Measurements from ENCODE around the gene IFNGR1. TPM values are rescaled to one million over a fixed set of nuclear protein-coding genes. Genes with fewer than 3 reads are reported as not detected.

IFNGR1 gene
- total RNA-seq, 1 donor from 2014 or later = 38.3 TPM

GRCh38 chr6:137188855-137189254 lies 30.3 kb downstream of the IFNGR1 start:
- Histone ChIP-seq H3K4me3 (ENCODE audit: insufficient read depth, low read depth, low read length) (no peak overlapping the region), H3K9me3 (ENCODE audit: insufficient read depth, low read depth, low read length) (peaks cover 7% of the 10 kb centered on the region), H4K20me1 (ENCODE audit: insufficient read depth, low read length) (no peaks in the 10 kb centered on the region), H3K4me2 (ENCODE audit: low read length) (no peak overlapping the region), H3K79me2 (ENCODE audit: insufficient read depth, low read length) (no peaks in the 10 kb centered on the region), H3K27ac (ENCODE audit: low read depth, low read length) (no peak overlapping the region), H3K36me3 (ENCODE audit: insufficient read depth, low read length) (no peaks in the 10 kb centered on the region), H3K9ac (ENCODE audit: low read length) (no peak overlapping the region), H3K4me1 (ENCODE audit: insufficient read depth, low read length) (no peaks in the 10 kb centered on the region), H3K27me3 (ENCODE audit: insufficient read depth, low read length) (no peaks in the 10 kb centered on the region), H2AFZ (ENCODE audit: low read depth, low read length) (no peak overlapping the region)
- H3K27ac Mint-ChIP-seq (ENCODE audit: unreplicated experiment) = no peak overlapping the region
- peak; percentile 3 for DNase-seq (ENCODE audit: low read depth)
- H3K27me3 Mint-ChIP-seq (ENCODE audit: low read depth, unreplicated experiment) = peaks cover 2% of the 10 kb centered on the region
- peaks cover 26% of the 10 kb centered on the region for H3K9me3 Mint-ChIP-seq (ENCODE audit: unreplicated experiment)
- no peaks in the 10 kb centered on the region for H3K4me1 Mint-ChIP-seq (ENCODE audit: low read depth, unreplicated experiment)
- H3K4me3 Mint-ChIP-seq (ENCODE audit: unreplicated experiment) = no peak overlapping the region
- TF ChIP-seq EZH2 (IDR thresholded peaks at IDR 0.05; ENCODE audit: insufficient read depth, low read length) (no peak), CTCF (IDR thresholded peaks at IDR 0.05; ENCODE audit: insufficient read depth, low read depth, low read length) (no peak)
- no peaks in the 10 kb centered on the region for H3K36me3 Mint-ChIP-seq (ENCODE audit: low read depth, unreplicated experiment)
- no peak for FAIRE-seq

GRCh38 chr6:137185290-137185689 lies 33.9 kb downstream of the IFNGR1 start:
- H3K36me3 Mint-ChIP-seq (ENCODE audit: low read depth, unreplicated experiment) = no peaks in the 10 kb centered on the region
- Histone ChIP-seq H3K9ac (ENCODE audit: low read length) (no peak overlapping the region), H3K4me3 (ENCODE audit: insufficient read depth, low read depth, low read length) (no peak overlapping the region), H3K9me3 (ENCODE audit: insufficient read depth, low read depth, low read length) (peaks cover 10% of the 10 kb centered on the region), H2AFZ (ENCODE audit: low read depth, low read length) (no peak overlapping the region), H3K36me3 (ENCODE audit: insufficient read depth, low read length) (no peaks in the 10 kb centered on the region), H4K20me1 (ENCODE audit: insufficient read depth, low read length) (no peaks in the 10 kb centered on the region), H3K27me3 (ENCODE audit: insufficient read depth, low read length) (no peaks in the 10 kb centered on the region), H3K79me2 (ENCODE audit: insufficient read depth, low read length) (no peaks in the 10 kb centered on the region), H3K4me1 (ENCODE audit: insufficient read depth, low read length) (no peaks in the 10 kb centered on the region), H3K27ac (ENCODE audit: low read depth, low read length) (no peak overlapping the region), H3K4me2 (ENCODE audit: low read length) (no peak overlapping the region)
- TF ChIP-seq CTCF (IDR thresholded peaks at IDR 0.05; ENCODE audit: insufficient read depth, low read depth, low read length) = no peak
- no peak for TF ChIP-seq EZH2 (IDR thresholded peaks at IDR 0.05; ENCODE audit: insufficient read depth, low read length)
- H3K4me3 Mint-ChIP-seq (ENCODE audit: unreplicated experiment) = no peak overlapping the region
- H3K27ac Mint-ChIP-seq (ENCODE audit: unreplicated experiment) = no peak overlapping the region
- FAIRE-seq (no peak), DNase-seq (ENCODE audit: low read depth) (no peak)
- peaks cover 2% of the 10 kb centered on the region for H3K27me3 Mint-ChIP-seq (ENCODE audit: low read depth, unreplicated experiment)
- H3K4me1 Mint-ChIP-seq (ENCODE audit: low read depth, unreplicated experiment) = no peaks in the 10 kb centered on the region
- peaks cover 38% of the 10 kb centered on the region for H3K9me3 Mint-ChIP-seq (ENCODE audit: unreplicated experiment)

- Histone ChIP-seq H3K79me2 (ENCODE audit: insufficient read depth, low read length) (no peaks in the 10 kb centered on the region), H3K27me3 (ENCODE audit: insufficient read depth, low read length) (no peaks in the 10 kb centered on the region), H3K27ac (ENCODE audit: low read depth, low read length) (no peak overlapping the region), H3K4me3 (ENCODE audit: insufficient read depth, low read depth, low read length) (no peak overlapping the region), H4K20me1 (ENCODE audit: insufficient read depth, low read length) (no peaks in the 10 kb centered on the region), H3K36me3 (ENCODE audit: insufficient read depth, low read length) (no peaks in the 10 kb centered on the region), H3K9me3 (ENCODE audit: insufficient read depth, low read depth, low read length) (peaks cover 10% of the 10 kb centered on the region), H3K9ac (ENCODE audit: low read length) (no peak overlapping the region), H2AFZ (ENCODE audit: low read depth, low read length) (no peak overlapping the region), H3K4me1 (ENCODE audit: insufficient read depth, low read length) (no peaks in the 10 kb centered on the region), H3K4me2 (ENCODE audit: low read length) (no peak overlapping the region)
- no peaks in the 10 kb centered on the region for H3K36me3 Mint-ChIP-seq (ENCODE audit: low read depth, unreplicated experiment)
- DNase-seq (ENCODE audit: low read depth) = no peak
- H3K27me3 Mint-ChIP-seq (ENCODE audit: low read depth, unreplicated experiment) = peaks cover 2% of the 10 kb centered on the region
- no peak for FAIRE-seq
- no peak overlapping the region for H3K27ac Mint-ChIP-seq (ENCODE audit: unreplicated experiment)
- TF ChIP-seq EZH2 (IDR thresholded peaks at IDR 0.05; ENCODE audit: insufficient read depth, low read length) (no peak), CTCF (IDR thresholded peaks at IDR 0.05; ENCODE audit: insufficient read depth, low read depth, low read length) (no peak)
- H3K9me3 Mint-ChIP-seq (ENCODE audit: unreplicated experiment) = peaks cover 41% of the 10 kb centered on the region
- H3K4me3 Mint-ChIP-seq (ENCODE audit: unreplicated experiment) = no peak overlapping the region
- H3K4me1 Mint-ChIP-seq (ENCODE audit: low read depth, unreplicated experiment) = no peaks in the 10 kb centered on the region
Measured at GRCh38 chr6:137182654-137183073, 36.5 kb downstream of the IFNGR1 start.
